Measurements from ENCODE around the gene CR1L.
"Not testable (repeated sequence)": the region's sequence is repeated elsewhere in the genome, so short reads cannot be mapped to it uniquely, and the experiment has no call there.

Gene CR1L

GRCh38 chr1:207646944-207647579 lies 2.1 kb downstream of the CR1L start:
- no peak for DNase-seq

DNA sequence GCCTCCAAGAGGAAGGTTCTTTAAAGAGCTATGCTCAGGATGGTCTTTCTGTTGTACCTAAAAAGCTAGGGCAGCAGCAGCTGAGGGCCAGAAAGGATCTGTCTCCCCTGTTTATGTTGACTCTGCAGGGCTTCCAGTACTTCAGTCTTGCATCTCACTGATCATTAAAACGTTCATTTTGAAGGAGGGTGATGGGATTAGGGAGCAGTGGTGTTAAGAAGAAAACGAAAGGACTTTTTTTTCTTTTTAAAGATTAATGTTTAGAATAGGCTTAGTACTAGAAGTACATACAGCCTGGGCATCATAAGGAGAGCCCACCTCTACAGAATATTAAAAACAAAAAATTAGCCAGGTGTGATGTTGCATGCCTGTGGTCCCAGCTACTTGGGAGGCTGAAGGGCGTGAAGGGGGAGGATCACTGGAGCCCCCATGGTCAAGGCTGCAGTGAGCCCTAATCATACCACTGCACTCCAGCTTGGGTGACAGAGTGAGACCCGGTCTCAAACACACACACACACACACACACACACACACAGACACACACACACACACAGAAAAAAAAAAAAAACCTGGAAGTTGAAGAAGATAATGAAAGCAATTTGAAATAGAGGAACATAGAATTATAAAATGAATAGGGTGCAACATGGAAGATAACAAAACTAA lies 2.9 kb downstream of the CR1L start:
- DNase-seq: no peak

DNA sequence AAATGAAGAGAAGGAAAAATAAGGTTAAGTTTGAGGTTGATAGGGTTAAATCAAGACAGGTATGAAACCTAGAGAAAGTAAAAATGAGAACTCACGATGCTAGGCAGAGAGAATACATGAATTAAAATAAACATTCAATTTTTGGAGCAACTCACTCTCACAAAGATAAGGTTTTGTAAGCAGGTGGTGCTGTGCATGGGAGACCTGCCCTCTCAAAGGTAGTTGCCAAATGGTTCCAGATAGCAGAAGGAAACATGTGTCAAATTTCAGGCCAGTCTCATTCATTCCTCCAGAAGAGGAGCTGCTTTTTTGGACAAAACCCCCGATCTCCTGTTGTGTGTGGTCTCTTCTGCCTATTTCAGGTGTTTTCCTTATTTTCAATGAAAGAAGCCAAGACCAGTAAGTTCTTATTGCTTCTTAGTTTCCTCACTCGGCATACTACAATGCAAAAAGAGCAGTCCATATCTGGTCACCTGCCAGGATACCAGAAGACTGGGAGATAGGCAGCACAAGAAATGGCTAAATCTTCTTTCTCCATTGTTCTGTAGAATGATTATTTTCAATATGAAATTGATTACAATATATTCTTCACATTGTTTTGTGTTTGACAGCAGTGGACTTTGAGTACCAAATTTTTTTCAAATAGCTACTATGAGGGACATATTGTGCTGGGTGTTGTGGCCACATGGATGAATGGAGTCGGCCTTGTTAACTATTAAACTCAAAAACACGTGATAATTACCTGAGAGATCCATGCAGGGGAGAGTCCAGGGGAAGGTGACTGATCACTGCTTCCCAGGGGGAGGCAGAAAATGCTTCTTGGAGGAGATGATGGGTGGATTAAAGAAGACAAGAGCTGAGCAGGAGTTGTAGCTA lies 3.6 kb downstream of the CR1L start:
- no peak for DNase-seq

DNA sequence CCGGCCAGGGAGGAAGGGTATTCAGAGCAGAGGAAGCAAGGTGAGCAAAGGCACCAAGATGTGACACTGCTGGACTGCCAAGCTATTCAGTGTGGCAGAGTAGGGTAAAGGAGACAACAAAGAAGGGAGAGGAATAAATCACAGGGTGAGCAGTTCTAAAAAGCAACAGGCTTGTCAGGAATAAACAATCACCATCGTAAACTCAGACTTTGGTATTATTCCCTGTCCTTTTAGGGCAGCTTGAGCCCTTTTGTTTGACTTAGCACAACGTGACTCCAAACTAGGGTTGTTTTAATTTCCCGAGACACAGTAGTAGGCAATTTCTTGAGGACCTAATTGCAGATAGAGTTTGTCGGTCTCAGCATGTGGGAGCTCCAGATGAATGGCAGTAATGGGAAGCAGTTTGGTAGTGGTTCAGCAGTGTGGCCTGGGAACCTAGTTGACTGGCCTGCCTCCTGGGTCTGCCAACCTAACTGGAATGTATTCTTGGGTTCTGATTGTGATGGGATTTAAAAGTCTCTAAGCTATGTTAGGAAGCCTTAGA lies 4.3 kb downstream of the CR1L start:
- no peak for DNase-seq

- no peak for DNase-seq
These were observed 5.1 kb downstream of the CR1L start for GRCh38 chr1:207649865-207650580.

- no peak for DNase-seq
These were observed 6.7 kb downstream of the CR1L start for GRCh38 chr1:207651583-207651982.

DNA sequence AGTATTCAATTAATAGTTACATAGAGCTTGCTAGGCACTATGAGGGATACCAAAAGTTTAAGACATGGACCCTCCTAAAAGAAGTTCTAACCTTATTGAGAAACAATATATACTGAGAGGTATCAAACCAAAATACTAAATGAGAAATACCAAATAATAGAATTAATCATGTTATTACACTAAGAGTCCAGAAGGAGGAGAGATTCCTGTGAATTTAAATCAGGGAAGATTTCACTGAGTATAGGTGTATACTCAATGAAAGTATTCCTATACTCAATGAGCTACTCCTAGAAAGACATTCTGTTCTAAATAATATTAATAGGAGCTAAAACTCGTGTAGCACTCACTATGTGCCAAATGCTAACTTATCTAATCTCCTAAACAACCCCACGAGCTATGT lies 9.4 kb downstream of the CR1L start:
- no peak for DNase-seq

DNA sequence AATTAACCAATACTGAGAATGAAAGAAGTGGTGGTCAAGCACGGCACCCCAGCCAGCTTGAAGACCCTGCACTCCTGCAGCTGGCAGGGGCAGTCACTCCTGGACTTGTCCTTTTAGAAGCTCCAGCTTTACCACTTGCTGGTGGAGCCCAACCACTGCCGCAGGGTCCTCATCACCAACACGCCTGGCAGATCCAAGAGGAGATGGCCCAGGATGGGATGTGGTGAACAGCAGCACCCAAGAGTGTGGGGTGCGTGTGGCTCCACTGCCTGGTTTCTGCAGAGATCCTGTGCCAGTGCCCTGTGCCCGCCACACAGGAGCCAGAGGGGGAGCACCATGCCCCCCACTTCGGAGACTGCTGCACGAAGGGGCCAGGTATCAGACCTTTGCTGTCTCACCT lies 13.5 kb downstream of the CR1L start:
- no peak for DNase-seq

DNA sequence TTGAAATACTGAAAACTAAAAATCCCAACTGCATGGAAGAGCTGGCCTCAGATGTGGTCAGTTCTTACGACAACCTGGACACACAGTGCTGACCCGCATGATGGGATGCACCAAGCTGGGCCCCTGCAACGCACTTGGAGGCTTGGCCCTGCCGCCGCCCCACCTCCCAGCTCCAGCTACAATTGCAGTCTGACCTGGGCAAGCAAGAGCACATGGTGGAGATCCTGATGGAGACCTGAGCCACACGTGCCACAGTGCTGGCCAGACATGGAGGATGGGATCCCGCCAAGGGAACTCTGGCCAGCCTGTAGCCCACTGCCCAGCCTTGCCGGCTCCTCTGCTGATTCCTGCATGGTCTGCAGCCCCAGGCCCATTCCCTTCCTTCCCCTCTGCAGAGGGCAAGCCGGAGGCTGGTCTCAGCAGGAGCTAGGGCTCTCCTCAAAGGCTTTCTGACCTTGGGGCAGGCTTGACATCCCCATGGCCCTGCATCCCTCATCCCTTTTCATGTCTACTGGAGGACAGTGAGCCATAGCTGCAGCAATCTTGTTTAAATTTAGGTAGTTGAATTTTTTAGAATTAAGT lies 14.1 kb downstream of the CR1L start:
- no peak for DNase-seq

DNA sequence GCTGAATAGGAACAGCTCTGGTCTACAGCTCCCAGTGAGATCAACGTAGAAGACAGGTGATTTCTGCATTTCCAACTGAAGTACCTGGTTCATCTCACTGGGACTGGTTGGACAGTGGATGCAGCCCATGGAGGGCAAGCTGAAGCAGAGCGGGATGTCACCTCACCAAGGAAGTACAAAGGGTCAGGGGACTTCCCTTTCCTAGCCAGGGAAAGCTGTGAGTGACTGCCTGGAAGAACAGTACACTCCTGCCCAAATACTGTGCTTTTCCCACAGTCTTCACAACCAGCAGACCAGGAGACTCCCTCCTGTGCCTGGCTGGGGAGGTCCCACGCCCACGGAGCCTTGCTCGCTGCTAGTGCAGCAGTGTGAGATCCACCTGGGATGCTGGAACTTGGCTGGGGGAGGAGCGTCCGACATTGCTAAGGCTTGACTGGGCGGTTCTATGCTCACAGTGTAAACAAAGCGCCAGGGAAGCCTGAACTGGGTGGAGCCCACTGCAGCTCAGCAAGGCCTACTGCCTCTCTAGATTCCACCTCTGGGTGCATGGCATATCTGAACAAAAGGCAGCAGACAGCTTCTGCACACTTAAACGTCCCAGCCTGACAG lies 14.7 kb downstream of the CR1L start:
- no peak for DNase-seq

GRCh38 chr1:207661420-207661819 lies 16.5 kb downstream of the CR1L start:
- DNase-seq: not testable (repeated sequence)

GRCh38 chr1:207666342-207666741 lies 21.4 kb downstream of the CR1L start:
- no peak for DNase-seq

DNA sequence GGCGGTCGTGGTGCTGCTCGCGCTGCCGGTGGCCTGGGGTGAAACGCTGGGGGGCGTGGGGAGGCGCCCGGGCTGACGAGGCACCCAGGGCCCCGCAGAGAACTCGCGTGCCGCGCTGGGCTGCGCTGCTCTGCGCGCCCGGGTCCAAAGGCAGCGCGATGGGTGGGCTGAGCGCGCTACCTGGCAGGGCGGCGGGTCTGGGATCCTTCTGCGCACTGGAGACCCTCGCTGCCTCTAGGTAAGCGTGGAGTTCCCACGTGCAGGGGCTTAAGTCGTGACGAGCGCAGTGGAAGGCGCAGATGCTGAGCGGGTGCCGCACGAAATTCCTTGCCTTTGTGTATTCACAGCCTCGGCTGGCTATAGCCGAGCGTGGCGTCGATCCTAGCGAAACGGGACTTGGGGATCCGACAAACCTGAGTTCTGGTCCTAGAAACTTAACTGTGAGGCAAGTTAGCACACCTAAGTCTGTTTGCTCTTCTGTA lies 24.6 kb downstream of the CR1L start:
- DNase-seq: peak; percentile 65

- no peak for DNase-seq
These were observed 25.3 kb downstream of the CR1L start for GRCh38 chr1:207670192-207670591.

DNA sequence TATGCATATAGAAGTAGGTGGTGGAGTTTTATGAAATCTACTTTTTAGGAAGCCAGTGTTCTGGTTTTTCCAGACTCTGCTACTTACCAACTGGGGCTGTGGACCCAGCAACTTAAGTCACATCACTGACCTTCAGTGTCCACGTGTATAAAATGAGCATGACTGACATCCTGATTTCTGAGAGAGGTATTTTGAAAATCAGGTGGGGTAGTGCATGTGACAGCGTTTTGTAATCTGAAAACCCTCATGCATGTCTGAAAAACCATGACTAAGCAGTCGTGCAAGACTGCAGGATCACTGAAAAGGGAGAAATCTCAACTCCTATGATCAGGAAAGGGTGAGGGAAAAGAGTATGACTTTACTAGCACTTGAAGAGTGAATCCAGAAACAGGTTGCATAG lies 26.1 kb downstream of the CR1L start:
- no peak for DNase-seq

- no peak for DNase-seq
These were observed 27.7 kb downstream of the CR1L start for GRCh38 chr1:207672522-207673130.

DNA sequence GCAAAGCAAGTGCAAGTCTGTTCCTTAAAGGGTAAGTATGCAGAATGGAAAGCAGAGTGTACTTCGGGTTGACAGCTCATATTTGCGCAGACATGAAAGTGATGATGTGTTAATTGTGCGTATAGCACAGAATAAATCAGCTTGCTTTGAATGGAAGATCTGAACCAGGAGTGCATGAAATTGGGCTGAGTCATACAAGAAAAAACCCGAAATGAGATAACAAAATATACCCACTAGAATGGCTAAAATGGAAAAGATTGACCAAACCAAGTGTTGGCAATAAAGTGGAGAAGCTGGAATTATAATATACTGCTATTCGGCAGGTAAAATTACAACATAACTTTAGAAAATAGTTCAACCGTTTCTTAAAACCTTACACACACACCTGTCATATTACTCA lies 28.5 kb downstream of the CR1L start:
- DNase-seq: no peak

GRCh38 chr1:207676153-207676552 lies 31.2 kb downstream of the CR1L start:
- no peak for DNase-seq

- not testable (repeated sequence) for DNase-seq
These were observed 35.9 kb downstream of the CR1L start for GRCh38 chr1:207680590-207681388.

- DNase-seq: not testable (repeated sequence)
These were observed 38.0 kb downstream of the CR1L start for GRCh38 chr1:207682872-207683434.
